SK-N-MC (cell line): Measurements from ENCODE around the gene B3GNT8.
A peak's percentile ranks its signal among the peaks of the same experiment; 100 is the strongest.

Experiments used
- DNase-seq: peaks from one replicate; pipeline ENCODE4 v3.0.0-alpha.2; 2011; ENCODE audit warnings: low read depth, low spot score
- H3K27ac ChIP-seq: fragments of 200-600 bp; sonication (generic); 2 replicates; pipeline ENCODE4 v1.5.1; 2016; ENCODE audit warnings: mixed run types
- H3K36me3 ChIP-seq: fragments of 200-600 bp; sonication (generic); 2 replicates; pipeline ENCODE4 v1.6.1; 2017; ENCODE audit warnings: antibody characterized with exemption, low read length, mixed read lengths; ENCODE audit not compliant: insufficient read depth
- H3K4me3 ChIP-seq: fragments of 200-600 bp; sonication (generic); 2 replicates; pipeline ENCODE4 v1.5.1; 2016
- H3K9ac ChIP-seq: fragments of 200-600 bp; sonication (generic); 2 replicates; pipeline ENCODE4 v1.8.0; 2017; ENCODE audit warnings: mixed run types, mixed read lengths; ENCODE audit not compliant: insufficient read length
- H3K9me3 ChIP-seq: fragments of 200-600 bp; sonication (generic); 2 replicates; pipeline ENCODE4 v1.6.1; 2017; ENCODE audit warnings: low read depth, mild to moderate bottlenecking, antibody characterized with exemption, low read length, moderate library complexity, mixed read lengths
- EZH2 ChIP-seq: fragments of 200-600 bp; sonication (generic); IDR thresholded peaks from one replicate; pipeline ENCODE4 v1.6.1; 2017; ENCODE audit warnings: antibody characterized with exemption
- FOXP2 ChIP-seq: optimal IDR thresholded peaks from 2 replicates; pipeline ENCODE3; 2011; ENCODE audit warnings: mild to moderate bottlenecking, moderate library complexity; ENCODE audit not compliant: insufficient read depth; ENCODE audit errors: extremely low read length, control extremely low read depth
- POLR2AphosphoS5 ChIP-seq: IDR thresholded peaks from 2 replicates; pipeline ENCODE4 v1.6.1; 2012; ENCODE audit warnings: mild to moderate bottlenecking, low read depth, low read length, borderline replicate concordance

Gene B3GNT8

DNA sequence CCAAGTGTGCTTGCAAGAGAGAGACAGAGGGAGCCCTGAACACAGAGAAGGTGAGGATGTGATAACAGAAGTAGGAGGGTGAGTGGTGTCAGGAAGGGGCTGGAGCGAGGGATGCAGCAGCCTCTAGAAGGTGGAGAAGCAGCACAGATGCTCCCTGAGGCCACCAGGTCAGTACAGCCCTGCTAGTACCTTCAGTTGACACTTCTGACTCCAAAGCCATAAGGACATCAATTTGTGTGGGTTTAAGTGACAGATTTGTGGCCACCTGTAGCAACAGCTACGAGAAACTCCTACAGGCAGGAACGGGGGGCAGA, 22.6 kb upstream of the B3GNT8 start:
- TF ChIP-seq EZH2 (no peak), POLR2AphosphoS5 (no peak), FOXP2 (no peak)
- H3K4me3 ChIP-seq: no peak overlapping the region
- DNase-seq: no peak
- no peaks in the 10 kb centered on the region for H3K9me3 ChIP-seq
- H3K27ac ChIP-seq: no peak overlapping the region
- H3K36me3 ChIP-seq: no peaks in the 10 kb centered on the region
- H3K9ac ChIP-seq: no peak overlapping the region

DNA sequence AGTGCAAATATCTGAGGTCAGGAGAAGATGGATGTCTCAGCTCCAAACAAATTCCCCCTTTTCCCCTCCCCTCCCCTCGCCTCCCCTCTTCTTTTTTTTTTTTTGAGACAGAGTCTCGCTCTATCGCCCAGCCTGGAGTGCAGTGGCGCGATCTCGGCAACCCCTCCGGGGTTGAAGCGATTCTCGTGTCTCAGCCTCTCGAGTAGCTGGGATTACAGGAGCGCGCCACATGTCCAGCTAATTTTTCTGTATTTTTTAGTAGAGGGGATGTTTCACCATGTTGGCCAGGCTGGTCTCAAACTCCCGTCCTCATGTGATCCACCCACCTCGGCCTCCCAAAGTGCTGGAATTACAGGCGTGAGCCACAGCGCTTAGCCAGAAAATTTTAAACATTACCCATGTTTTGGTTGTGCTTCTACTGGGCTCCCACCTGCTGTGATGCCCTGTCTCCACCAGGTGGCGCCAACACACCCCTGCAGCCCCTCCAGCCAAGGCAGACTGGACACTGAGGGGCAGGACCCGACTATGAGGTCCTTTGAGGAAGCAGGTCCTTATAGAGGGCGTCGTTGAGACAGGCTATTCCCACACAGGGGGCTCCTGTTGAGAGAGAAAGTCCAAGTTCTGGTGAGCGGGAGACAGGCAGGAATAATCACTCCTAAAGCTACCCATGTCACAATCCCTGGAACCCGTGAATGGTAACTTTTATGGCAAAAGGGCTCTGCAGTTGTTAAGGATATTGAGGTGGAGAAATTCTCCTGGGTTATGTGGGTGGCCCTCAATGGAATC, 22.1 kb upstream of the B3GNT8 start:
- no peak for TF ChIP-seq FOXP2
- no peak for TF ChIP-seq EZH2
- H3K9ac ChIP-seq: peak overlapping the region; percentile 59
- no peaks in the 10 kb centered on the region for H3K36me3 ChIP-seq
- DNase-seq: no peak
- no peak overlapping the region for H3K27ac ChIP-seq
- H3K4me3 ChIP-seq: peak overlapping the region; percentile 78
- H3K9me3 ChIP-seq: no peaks in the 10 kb centered on the region

DNA sequence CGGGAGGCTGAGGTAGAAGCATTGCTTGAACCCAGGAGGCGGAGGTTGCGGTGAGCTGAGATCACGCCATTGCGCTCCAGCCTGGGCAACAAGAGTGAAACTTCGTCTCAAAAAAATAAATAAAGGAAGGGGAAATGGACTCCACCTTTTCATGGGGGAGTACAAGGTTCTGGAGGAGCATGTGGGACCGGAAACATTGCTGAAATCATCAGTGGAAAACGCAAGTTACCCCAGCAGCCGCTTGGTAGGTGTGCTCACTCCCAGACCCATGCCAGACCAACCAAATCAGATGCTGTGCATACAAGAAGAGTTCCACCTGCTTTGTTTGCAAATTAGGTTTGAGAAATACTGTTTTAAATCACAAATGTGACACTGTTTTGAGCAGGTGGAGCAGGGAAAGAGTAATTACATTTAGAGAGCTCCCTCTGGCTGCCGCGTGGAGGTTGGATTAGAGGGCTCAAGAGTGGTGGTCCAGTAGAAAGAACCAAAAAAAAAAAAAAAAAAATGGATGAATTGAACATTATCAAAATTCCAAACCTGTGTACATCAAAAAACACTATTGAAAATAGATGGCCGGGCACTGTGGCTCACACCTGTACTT, 20.7 kb upstream of the B3GNT8 start:
- no peak for DNase-seq
- Histone ChIP-seq H3K27ac (no peak overlapping the region), H3K4me3 (no peak overlapping the region), H3K36me3 (no peaks in the 10 kb centered on the region), H3K9me3 (no peaks in the 10 kb centered on the region), H3K9ac (no peak overlapping the region)
- TF ChIP-seq POLR2AphosphoS5 (no peak), EZH2 (no peak), FOXP2 (no peak)

DNA sequence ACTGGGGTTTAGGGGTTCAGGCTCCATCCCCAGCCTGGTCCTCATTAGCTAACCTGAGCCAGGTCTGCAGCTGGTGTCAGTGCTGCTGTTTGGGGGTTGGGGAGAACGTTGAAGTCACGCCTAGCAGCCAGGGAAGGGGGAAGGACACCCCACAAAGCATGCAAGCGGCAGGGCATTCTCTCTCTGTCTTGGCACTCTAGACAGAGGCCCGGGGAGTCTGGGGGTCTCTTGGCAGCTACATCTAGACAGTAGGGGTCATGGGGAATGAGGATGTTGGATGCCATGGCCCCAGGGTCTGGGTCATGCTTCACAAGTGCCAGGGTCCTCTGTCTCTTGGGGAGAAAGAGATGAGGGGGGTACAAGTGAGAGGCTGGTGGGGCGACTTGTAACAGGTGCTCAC, 18.4 kb upstream of the B3GNT8 start:
- H3K9ac ChIP-seq: no peak overlapping the region

DNA sequence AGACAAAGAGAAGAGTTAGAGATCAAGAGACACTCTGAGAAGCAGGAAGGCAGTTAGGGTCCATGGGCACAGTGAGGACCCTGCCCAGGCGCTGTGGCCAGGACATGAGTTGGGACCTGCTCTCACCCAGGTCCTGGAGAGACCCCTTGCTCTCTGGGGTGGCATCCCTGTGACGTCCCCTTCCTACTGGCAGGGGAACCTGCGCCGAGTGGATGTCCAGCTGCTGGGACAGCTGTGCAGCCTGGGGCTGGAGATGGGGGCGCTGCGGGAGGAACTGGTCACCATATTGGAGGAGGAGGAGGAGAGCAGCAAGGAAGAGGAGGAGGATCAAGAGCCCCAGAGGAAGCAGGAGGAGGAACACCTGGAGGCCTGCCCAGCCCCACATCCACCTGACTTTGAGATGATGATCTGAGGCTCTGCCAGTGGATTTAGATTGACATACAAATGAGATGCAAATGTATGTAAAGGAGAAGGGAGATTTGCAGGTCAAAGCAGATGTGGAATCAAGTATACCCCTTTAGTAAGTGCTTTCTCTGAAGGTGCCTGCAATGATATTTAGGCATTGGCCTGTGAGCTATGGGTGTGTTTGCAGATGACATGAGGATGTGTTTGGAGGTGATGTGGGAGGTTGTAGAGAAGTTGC, 16.8 kb upstream of the B3GNT8 start:
- Histone ChIP-seq H3K4me3 (no peak overlapping the region), H3K9ac (no peak overlapping the region), H3K36me3 (no peaks in the 10 kb centered on the region), H3K9me3 (no peaks in the 10 kb centered on the region), H3K27ac (no peak overlapping the region)
- DNase-seq: no peak
- no peak for TF ChIP-seq FOXP2
- no peak for TF ChIP-seq POLR2AphosphoS5
- TF ChIP-seq EZH2: no peak

More for the DNA sequence above, 18.4 kb upstream of the B3GNT8 start:
- TF ChIP-seq EZH2 (no peak), FOXP2 (no peak), POLR2AphosphoS5 (no peak)
- Histone ChIP-seq H3K36me3 (no peaks in the 10 kb centered on the region), H3K27ac (no peak overlapping the region), H3K4me3 (no peak overlapping the region), H3K9me3 (no peaks in the 10 kb centered on the region)
- DNase-seq: no peak

DNA sequence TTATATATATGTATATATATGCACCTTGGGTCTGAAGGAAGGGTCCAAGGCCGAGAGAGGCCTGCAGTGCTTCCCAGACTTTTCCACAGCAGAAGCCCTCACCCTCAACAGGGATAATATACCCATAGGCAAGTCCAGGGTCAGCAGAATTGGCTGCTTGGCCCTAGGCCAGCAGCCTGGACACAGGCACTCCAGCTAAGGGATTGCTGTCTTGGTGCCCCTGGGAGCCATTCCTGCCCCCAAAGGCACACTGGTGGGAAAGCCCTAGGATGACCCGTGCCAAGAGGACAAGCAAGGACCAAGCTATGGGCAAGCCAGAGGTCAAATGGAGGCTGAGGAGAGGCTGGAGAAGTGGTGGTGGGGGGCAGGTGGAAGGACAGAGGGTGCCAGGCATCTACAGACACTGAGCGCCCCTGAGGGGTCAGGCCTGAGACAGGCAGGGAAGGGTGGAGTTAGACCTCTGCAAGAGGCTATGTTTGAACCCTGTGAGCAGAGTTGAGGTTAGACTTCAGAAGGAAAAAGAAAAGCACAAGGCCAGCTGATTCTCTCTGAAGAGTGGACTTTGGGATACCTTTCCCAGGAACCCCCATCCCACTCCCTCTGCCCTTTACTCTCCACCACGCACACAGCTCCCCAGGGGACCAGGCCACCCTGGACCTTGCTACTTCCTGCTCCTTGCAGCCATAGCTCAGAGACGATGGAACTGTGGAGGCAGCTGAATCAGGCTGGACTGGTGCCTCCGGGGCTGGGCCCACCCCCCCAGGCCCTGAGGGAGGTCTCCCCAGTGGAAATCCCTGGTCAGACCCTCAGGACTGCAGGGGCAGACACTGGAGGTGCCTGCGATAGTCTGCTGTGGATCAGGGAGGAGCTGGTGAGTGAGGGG, 15.5 kb upstream of the B3GNT8 start, which contains the start of gene ERICH4:
TSS of gene ERICH4 (plus strand) at position 684 of the 883 bp plus-strand sequence. CDS start at position 698, 14 bp downstream.
- H3K27ac ChIP-seq: no peak within 1 kb of the TSS
- H3K4me3 ChIP-seq: no peak within 1 kb of the TSS
- no peak within 1 kb of the TSS for H3K9ac ChIP-seq

DNA sequence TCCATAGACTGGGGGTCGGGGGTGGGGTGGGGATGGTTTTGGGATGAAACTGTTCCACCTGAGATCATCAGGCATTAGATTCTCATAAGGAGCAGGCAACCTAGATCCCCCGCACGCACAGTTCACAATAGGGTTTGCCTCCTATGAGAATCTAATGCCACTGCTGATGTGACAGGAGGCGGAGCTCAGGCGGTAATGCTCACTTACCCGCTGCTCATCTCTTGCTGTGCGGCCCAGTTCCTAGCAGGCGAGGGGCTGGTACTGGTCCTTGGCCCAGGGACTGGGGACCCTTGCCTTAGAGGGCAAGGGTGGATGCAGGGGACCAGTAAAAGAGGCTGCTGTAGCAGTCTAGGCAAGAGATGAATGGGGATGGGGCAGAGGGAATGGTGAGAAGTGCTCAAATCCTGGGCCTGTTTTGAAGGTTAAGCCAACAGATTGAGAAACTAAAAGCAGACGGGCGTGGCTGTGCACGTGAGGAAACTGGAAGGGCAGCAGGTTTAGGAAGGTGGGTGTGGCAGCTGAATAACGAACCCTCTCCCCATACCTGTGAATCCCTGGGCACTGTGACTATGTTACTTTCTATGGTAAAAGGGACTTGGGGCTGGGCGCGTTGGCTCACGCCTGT, 14.3 kb upstream of the B3GNT8 start:
- Histone ChIP-seq H3K4me3 (no peak overlapping the region), H3K36me3 (peaks cover 7% of the 10 kb centered on the region; the same call in 1 of the 2 replicates), H3K27ac (no peak overlapping the region), H3K9me3 (no peaks in the 10 kb centered on the region), H3K9ac (no peak overlapping the region)
- TF ChIP-seq POLR2AphosphoS5: no peak
- no peak for DNase-seq

More for the DNA sequence above, 15.5 kb upstream of the B3GNT8 start, which contains the start of gene ERICH4:
- no peak for DNase-seq
- H3K9me3 ChIP-seq: no peaks in the 10 kb centered on the region
- TF ChIP-seq EZH2 (no peak), POLR2AphosphoS5 (no peak), FOXP2 (no peak)
- peaks cover 3% of the 10 kb centered on the region; the same call in 1 of the 2 replicates for H3K36me3 ChIP-seq
